ENCODE data around the gene TMEM61.
"Not testable (repeated sequence)": the region's sequence is repeated elsewhere in the genome, so short reads cannot be mapped to it uniquely, and the experiment has no call there.

The TMEM61 gene

GRCh38 chr1:54980528-54981241, at the start of gene TMEM61:
TSS of gene TMEM61 (plus strand) at chr1:54980628. CDS start at chr1:54981066, 438 bp downstream.
- H3K27ac ChIP-seq (ENCODE audit: low read depth, low read length), result no peak within 1 kb of the TSS
- H3K4me1 ChIP-seq (ENCODE audit: control insufficient read depth, insufficient read depth, low read length, unreplicated experiment), result no peaks in the 10 kb centered on the region
- H2AFZ ChIP-seq (ENCODE audit: low read length, unreplicated experiment), result no peak within 1 kb of the TSS
- H3K27me3 ChIP-seq (ENCODE audit: insufficient read depth, low read length), result peaks cover 28% of the 10 kb centered on the region
- no peaks in the 10 kb centered on the region for H3K36me3 ChIP-seq (ENCODE audit: insufficient read depth, low read length)
- no peaks in the 10 kb centered on the region for H3K79me2 ChIP-seq (ENCODE audit: control insufficient read depth, insufficient read depth, low read length, unreplicated experiment)
- H3K4me3 ChIP-seq (ENCODE audit: low read depth, low read length), result peak within 1 kb of the TSS; percentile 33

DNA sequence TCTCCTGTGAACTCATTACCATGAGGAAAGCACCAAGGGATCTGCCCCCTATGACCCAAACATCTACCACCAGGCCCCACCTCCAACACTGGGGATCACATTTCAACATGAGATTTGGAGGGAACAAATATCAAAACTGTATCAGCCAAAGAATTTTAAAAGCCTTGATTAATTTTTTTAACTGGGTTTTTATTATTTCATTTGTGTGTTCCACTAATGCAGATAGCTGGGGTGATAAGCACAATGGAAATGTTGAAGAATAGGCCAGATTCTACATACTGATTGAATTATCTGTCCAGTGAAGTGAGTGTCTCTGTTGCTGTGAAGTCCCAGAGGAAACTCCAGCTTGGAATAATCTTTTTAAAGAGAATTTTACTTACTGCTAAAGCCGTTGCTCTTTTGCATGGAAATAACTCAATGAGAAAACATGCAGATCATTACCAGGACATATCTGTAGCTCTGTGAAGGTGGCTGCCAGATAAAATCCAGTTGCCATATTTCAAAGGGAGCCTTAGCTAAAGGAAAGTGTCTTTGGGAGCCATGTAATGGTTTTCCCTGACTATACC, 49.1 kb upstream of the TMEM61 start:
- H3K27me3 ChIP-seq (ENCODE audit: insufficient read depth, low read length), result no peaks in the 10 kb centered on the region
- H3K4me1 ChIP-seq (ENCODE audit: control insufficient read depth, insufficient read depth, low read length, unreplicated experiment), result peaks cover 28% of the 10 kb centered on the region
- no peak overlapping the region for H3K4me3 ChIP-seq (ENCODE audit: low read depth, low read length)
- no peaks in the 10 kb centered on the region for H3K36me3 ChIP-seq (ENCODE audit: insufficient read depth, low read length)
- no peaks in the 10 kb centered on the region for H3K79me2 ChIP-seq (ENCODE audit: control insufficient read depth, insufficient read depth, low read length, unreplicated experiment)
- no peak overlapping the region for H3K27ac ChIP-seq (ENCODE audit: low read depth, low read length)
- no peak overlapping the region for H2AFZ ChIP-seq (ENCODE audit: low read length, unreplicated experiment)

DNA sequence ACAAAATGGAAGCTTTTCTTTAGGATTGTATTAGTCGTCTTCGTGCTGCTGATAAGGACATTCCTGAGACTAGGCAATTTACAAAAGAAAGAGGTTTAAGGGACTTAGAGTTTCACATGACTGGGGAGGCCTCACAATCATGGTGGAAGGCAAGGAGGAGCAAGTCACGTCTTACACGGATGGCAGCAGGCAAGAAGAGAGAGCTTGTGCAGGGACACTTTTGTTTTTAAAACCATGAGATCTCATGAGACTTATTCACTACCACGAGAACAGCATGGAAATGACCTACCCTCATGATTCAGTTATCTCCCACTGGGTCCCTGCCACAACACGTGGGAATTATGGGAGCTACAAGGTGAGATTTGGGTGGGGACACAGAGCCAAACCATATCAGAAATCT, 46.3 kb upstream of the TMEM61 start:
- not testable (repeated sequence) for H3K36me3 ChIP-seq (ENCODE audit: insufficient read depth, low read length); H3K27me3 ChIP-seq (ENCODE audit: insufficient read depth, low read length); H2AFZ ChIP-seq (ENCODE audit: low read length, unreplicated experiment); H3K79me2 ChIP-seq (ENCODE audit: control insufficient read depth, insufficient read depth, low read length, unreplicated experiment); H3K4me3 ChIP-seq (ENCODE audit: low read depth, low read length)
- peak overlapping the region; percentile 48 for H3K27ac ChIP-seq (ENCODE audit: low read depth, low read length)
- peaks cover 28% of the 10 kb centered on the region for H3K4me1 ChIP-seq (ENCODE audit: control insufficient read depth, insufficient read depth, low read length, unreplicated experiment)

DNA sequence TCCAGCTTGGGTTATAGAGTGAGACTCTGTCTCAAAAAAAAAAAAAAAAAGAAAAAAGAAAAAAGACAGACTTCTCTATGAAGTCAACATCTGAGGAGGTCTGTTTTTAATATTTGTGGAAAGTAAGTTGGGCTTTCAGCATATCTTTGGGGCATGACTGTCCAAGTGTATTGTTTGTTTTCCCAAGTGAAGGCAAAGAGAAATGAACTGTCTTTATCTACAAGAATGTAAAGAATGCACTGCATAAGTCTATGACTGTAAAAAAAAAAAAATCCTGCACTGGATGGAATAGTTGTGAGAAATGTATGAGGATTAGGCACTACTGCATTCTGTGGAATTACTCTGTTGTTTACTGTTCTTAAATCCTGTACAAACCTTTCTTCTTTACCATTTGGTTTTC, 45.6 kb upstream of the TMEM61 start:
- Histone ChIP-seq H3K36me3 (ENCODE audit: insufficient read depth, low read length) (no peaks in the 10 kb centered on the region), H2AFZ (ENCODE audit: low read length, unreplicated experiment) (no peak overlapping the region), H3K27ac (ENCODE audit: low read depth, low read length) (peak overlapping the region; percentile 57), H3K79me2 (ENCODE audit: control insufficient read depth, insufficient read depth, low read length, unreplicated experiment) (no peaks in the 10 kb centered on the region), H3K27me3 (ENCODE audit: insufficient read depth, low read length) (no peaks in the 10 kb centered on the region), H3K4me3 (ENCODE audit: low read depth, low read length) (no peak overlapping the region), H3K4me1 (ENCODE audit: control insufficient read depth, insufficient read depth, low read length, unreplicated experiment) (peaks cover 31% of the 10 kb centered on the region)

GRCh38 chr1:54936791-54937190, 43.6 kb upstream of the TMEM61 start:
- Histone ChIP-seq H3K27ac (ENCODE audit: low read depth, low read length) (no peak overlapping the region), H3K4me3 (ENCODE audit: low read depth, low read length) (no peak overlapping the region), H3K27me3 (ENCODE audit: insufficient read depth, low read length) (no peaks in the 10 kb centered on the region), H3K4me1 (ENCODE audit: control insufficient read depth, insufficient read depth, low read length, unreplicated experiment) (peaks cover 37% of the 10 kb centered on the region), H3K79me2 (ENCODE audit: control insufficient read depth, insufficient read depth, low read length, unreplicated experiment) (no peaks in the 10 kb centered on the region), H2AFZ (ENCODE audit: low read length, unreplicated experiment) (peak overlapping the region; percentile 50), H3K36me3 (ENCODE audit: insufficient read depth, low read length) (no peaks in the 10 kb centered on the region)

DNA sequence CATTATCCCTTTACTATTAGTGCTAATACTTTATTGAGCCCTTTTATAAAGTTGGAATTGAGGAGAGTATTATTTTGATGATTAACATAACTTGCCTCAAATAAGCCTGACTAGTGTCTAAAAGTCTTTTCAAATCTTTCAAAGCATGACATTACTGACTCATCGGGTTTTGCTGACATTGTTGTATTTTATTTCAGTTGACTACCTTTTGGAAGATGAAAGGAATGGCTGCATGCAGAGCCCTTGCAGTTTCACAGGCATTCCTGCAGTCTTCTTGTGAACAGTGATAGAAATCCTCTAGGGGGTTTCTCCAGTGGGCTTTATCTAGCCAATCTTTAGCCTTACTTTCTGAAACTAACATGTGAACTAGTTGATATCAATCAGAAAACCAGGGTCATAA, 43.0 kb upstream of the TMEM61 start:
- Histone ChIP-seq H3K4me3 (ENCODE audit: low read depth, low read length) (no peak overlapping the region), H3K36me3 (ENCODE audit: insufficient read depth, low read length) (no peaks in the 10 kb centered on the region), H3K27me3 (ENCODE audit: insufficient read depth, low read length) (no peaks in the 10 kb centered on the region), H3K79me2 (ENCODE audit: control insufficient read depth, insufficient read depth, low read length, unreplicated experiment) (no peaks in the 10 kb centered on the region), H3K27ac (ENCODE audit: low read depth, low read length) (no peak overlapping the region), H3K4me1 (ENCODE audit: control insufficient read depth, insufficient read depth, low read length, unreplicated experiment) (peaks cover 37% of the 10 kb centered on the region), H2AFZ (ENCODE audit: low read length, unreplicated experiment) (no peak overlapping the region)

DNA sequence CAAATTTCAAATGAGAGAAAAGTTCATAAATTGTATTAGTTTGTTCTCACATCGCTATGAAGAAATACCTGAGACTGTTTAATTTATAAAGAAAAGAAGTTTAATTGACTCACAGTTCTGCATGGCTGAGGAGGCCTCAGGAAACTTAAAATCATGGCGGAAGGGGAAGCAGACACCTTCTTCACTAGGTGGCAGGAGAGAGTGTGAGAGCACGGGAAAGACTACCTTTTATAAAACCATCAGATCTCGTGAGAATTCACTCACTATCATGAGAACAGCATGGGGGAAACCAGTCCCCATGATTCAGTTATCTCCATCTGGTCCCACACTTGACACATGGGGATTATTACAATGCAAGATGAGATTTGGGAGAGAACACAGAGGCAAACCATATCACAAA, 41.5 kb upstream of the TMEM61 start:
- not testable (repeated sequence) for H2AFZ ChIP-seq (ENCODE audit: low read length, unreplicated experiment); H3K27ac ChIP-seq (ENCODE audit: low read depth, low read length)

DNA sequence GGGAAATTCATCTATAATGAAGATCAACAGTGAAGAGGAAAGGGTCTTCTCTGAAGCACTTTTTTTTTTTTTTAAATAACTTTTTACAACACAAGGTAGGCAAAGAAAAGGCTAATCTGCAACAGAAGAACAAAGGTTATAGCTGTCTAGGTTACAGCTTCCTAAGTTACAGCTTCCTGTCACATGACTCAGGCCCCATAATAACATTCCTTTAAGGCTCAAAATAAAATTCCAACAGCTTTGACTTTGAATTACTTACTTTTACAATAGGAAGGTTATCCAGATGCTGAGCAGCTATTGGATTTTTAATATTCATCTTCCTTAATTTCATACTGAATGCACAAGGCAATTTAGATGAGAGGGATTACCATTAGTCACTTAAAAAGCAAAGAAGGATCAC, 40.4 kb upstream of the TMEM61 start:
- no peaks in the 10 kb centered on the region for H3K27me3 ChIP-seq (ENCODE audit: insufficient read depth, low read length)
- H3K36me3 ChIP-seq (ENCODE audit: insufficient read depth, low read length), result no peaks in the 10 kb centered on the region
- no peaks in the 10 kb centered on the region for H3K79me2 ChIP-seq (ENCODE audit: control insufficient read depth, insufficient read depth, low read length, unreplicated experiment)
- H3K4me1 ChIP-seq (ENCODE audit: control insufficient read depth, insufficient read depth, low read length, unreplicated experiment), result peaks cover 30% of the 10 kb centered on the region
- no peak overlapping the region for H3K27ac ChIP-seq (ENCODE audit: low read depth, low read length)
- H2AFZ ChIP-seq (ENCODE audit: low read length, unreplicated experiment), result no peak overlapping the region
- no peak overlapping the region for H3K4me3 ChIP-seq (ENCODE audit: low read depth, low read length)

More for the DNA sequence above, 41.5 kb upstream of the TMEM61 start:
- not testable (repeated sequence) for H3K27me3 ChIP-seq (ENCODE audit: insufficient read depth, low read length); H3K4me3 ChIP-seq (ENCODE audit: low read depth, low read length); H3K36me3 ChIP-seq (ENCODE audit: insufficient read depth, low read length); H3K79me2 ChIP-seq (ENCODE audit: control insufficient read depth, insufficient read depth, low read length, unreplicated experiment)
- peaks cover 37% of the 10 kb centered on the region for H3K4me1 ChIP-seq (ENCODE audit: control insufficient read depth, insufficient read depth, low read length, unreplicated experiment)

DNA sequence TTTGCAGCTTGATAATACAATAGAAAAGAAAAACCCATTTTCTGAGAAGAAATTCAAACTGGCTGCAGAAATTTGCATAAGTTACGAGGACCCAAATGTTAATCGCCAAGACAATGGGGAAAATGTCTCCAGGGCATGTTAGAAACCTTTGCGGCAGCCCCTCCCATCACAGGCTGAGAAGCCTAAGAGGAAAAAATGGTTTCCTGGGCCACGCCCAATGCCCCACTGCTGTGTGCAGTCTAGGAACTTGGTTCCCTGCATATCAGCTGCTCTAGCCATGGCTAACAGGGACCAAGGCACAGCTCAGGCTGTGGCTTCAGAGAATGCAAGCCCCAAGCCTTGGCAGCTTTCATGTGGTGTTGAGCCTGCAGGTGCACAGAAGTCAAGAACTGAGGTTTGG, 37.5 kb upstream of the TMEM61 start:
- Histone ChIP-seq H3K36me3 (ENCODE audit: insufficient read depth, low read length) (no peaks in the 10 kb centered on the region), H3K4me3 (ENCODE audit: low read depth, low read length) (no peak overlapping the region), H3K79me2 (ENCODE audit: control insufficient read depth, insufficient read depth, low read length, unreplicated experiment) (no peaks in the 10 kb centered on the region), H3K27me3 (ENCODE audit: insufficient read depth, low read length) (no peaks in the 10 kb centered on the region), H3K4me1 (ENCODE audit: control insufficient read depth, insufficient read depth, low read length, unreplicated experiment) (peaks cover 9% of the 10 kb centered on the region), H3K27ac (ENCODE audit: low read depth, low read length) (no peak overlapping the region), H2AFZ (ENCODE audit: low read length, unreplicated experiment) (no peak overlapping the region)

DNA sequence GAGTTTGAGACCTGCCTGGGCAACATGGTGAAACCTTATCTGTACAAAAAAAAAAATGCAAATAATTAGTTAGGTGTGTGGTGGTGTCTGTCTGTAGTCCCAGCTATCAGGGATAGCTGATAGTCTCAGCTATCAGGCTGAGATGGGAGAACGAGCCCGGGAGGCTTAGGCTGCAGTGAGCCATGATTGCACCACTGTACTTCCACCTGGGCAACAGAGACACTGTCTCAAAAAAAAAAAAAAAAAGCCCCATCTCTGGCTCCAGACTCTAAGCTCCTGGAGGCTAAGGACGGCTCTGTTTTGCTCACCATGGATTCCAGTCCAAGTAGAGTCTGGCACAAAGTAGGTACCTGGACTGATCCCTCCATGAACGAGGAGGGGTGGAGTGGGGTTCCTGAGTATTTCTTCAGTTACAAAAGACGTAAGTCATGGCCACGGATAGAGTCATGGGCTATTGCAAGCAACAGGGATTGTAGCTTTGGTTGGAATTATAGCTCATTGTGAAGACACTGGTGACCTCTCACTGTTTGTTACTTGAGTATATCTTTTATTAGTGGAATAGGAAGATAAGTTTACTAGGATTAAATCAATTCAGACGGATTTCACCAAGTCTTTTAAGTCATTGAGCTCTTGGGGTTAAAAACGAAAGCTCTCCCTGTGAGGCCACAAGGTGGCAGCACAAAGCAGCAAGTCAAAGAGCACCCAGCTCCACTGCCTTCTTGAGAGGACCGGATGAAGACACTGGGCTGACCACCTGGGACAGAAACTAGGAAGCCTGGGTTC, 35.6 kb upstream of the TMEM61 start:
- Histone ChIP-seq H3K27me3 (ENCODE audit: insufficient read depth, low read length) (no peaks in the 10 kb centered on the region), H2AFZ (ENCODE audit: low read length, unreplicated experiment) (no peak overlapping the region), H3K4me3 (ENCODE audit: low read depth, low read length) (no peak overlapping the region), H3K4me1 (ENCODE audit: control insufficient read depth, insufficient read depth, low read length, unreplicated experiment) (peaks cover 7% of the 10 kb centered on the region), H3K36me3 (ENCODE audit: insufficient read depth, low read length) (no peaks in the 10 kb centered on the region), H3K79me2 (ENCODE audit: control insufficient read depth, insufficient read depth, low read length, unreplicated experiment) (no peaks in the 10 kb centered on the region), H3K27ac (ENCODE audit: low read depth, low read length) (no peak overlapping the region)

Data from ACC112 (cell line).